CD4-positive, alpha-beta T cell (primary cell): ENCODE measurements around the gene PTX4. TPM values are rescaled to one million over a fixed set of nuclear protein-coding genes. Genes with fewer than 3 reads are reported as not detected.

ENCODE experiments used
- ATAC-seq: fragments of 200-7000 bp; cut with Tn5 transposase; one replicate; pipeline ENCODE4 v1.10.0; 2022; ENCODE audit warnings: mild to moderate bottlenecking; ENCODE audit not compliant: poor library complexity
- CTCF ChIA-PET: fragments of 350-600 bp; sonication (Branson Sonifier 250); formaldehyde crosslinking; loops from one replicate; lab custom pipeline; 2021; ENCODE audit warnings: antibody characterized with exemption, inconsistent platforms; lab: Charles Lee
- POLR2A ChIA-PET: fragments of 350-600 bp; sonication (Branson Sonifier 250); formaldehyde crosslinking; loops from one replicate; lab custom pipeline; 2021; ENCODE audit warnings: antibody characterized with exemption, inconsistent platforms; lab: Charles Lee
- DNase-seq, 14 experiments: peaks; one replicate each; pipeline ENCODE4 v3.0.0-alpha.2; 2013 to 2020; ENCODE audit warnings: mixed read lengths in 2 of 14
- H3K27ac ChIP-seq, 2 donors: one replicate each; pipeline versions ENCODE4 v1.5.1 to v1.7.0; 2013; ENCODE audit warnings: low read length in 2 of 2, low read depth in 1 of 2, mild to moderate bottlenecking in 1 of 2
- H3K27me3 ChIP-seq, 2 experiments: 1 replicate in 1 of 2; 2 replicates in 1 of 2; pipeline versions ENCODE4 v1.6.1 to v1.7.0; 2013; ENCODE audit warnings: low read length in 2 of 2, control low read depth in 1 of 2, mild to moderate bottlenecking in 1 of 2, moderate library complexity in 1 of 2; ENCODE audit not compliant: insufficient read depth in 2 of 2, control insufficient read depth in 1 of 2
- H3K36me3 ChIP-seq: one replicate; pipeline ENCODE4 v1.6.1; 2013; ENCODE audit warnings: low read length, control low read depth; ENCODE audit not compliant: insufficient read depth
- H3K4me1 ChIP-seq: one replicate; pipeline ENCODE4 v1.6.1; 2013; ENCODE audit warnings: low read length, control low read depth; ENCODE audit not compliant: insufficient read depth
- H3K4me3 ChIP-seq: one replicate; pipeline ENCODE4 v1.5.1; 2013; ENCODE audit warnings: mild to moderate bottlenecking, low read length, moderate library complexity
- H3K9me3 ChIP-seq, 2 experiments: 1 replicate in 1 of 2; 2 replicates in 1 of 2; pipeline versions ENCODE4 v1.6.1 to v1.7.0; 2013; ENCODE audit warnings: low read length in 2 of 2, mild to moderate bottlenecking in 2 of 2, control low read depth in 1 of 2, moderate library complexity in 1 of 2; ENCODE audit not compliant: control insufficient read depth in 1 of 2, insufficient read depth in 1 of 2
- H3K27ac Mint-ChIP-seq: one replicate; pipeline ENCODE4 v1.8.0; 2020; ENCODE audit warnings: mixed read lengths
- H3K27me3 Mint-ChIP-seq: one replicate; pipeline ENCODE4 v1.8.0; 2021; ENCODE audit warnings: mixed read lengths
- H3K36me3 Mint-ChIP-seq: one replicate; pipeline ENCODE4 v1.8.0; 2021; ENCODE audit warnings: low read depth, mixed read lengths
- H3K4me1 Mint-ChIP-seq: one replicate; pipeline ENCODE4 v1.8.0; 2021; ENCODE audit warnings: low read depth, mixed read lengths
- H3K4me3 Mint-ChIP-seq: one replicate; pipeline ENCODE4 v1.8.0; 2020; ENCODE audit warnings: mild to moderate bottlenecking, mixed read lengths
- H3K9me3 Mint-ChIP-seq: one replicate; pipeline ENCODE4 v1.8.0; 2020; ENCODE audit warnings: mixed read lengths
- CTCF ChIP-seq: fragments of 200-600 bp; IDR thresholded peaks from one replicate; pipeline ENCODE4 v1.8.0; 2022; ENCODE audit warnings: antibody characterized with exemption, mild to moderate bottlenecking
- intact Hi-C, 2 experiments: fragments of 100-400 bp; cut with DNase I in 1 of 2; cut with micrococcal nuclease in 1 of 2; formaldehyde crosslinking; loops; one replicate each; pipeline versions ENCODE4 v1.15.1 to v1.9.0; 2023 to 2025; cut with DNase I, micrococcal nuclease
- total RNA-seq, 174 experiments: library from RNA in 2 of 174; stranded (reverse) in 2 of 174; gene quantifications; one replicate each; pipeline ENCODE4 v1.2.3 and lab custom pipeline; 2021 to 2026

Gene PTX4
- total RNA-seq, 2 experiments from 2014 or later: not detected

- CTCF ChIA-PET: no interaction called here
- no peak for TF ChIP-seq CTCF
Observed at GRCh38 chr16:1439058-1439698, 49.6 kb downstream of the PTX4 start.

GRCh38 chr16:1438229-1439057 lies 50.3 kb downstream of the PTX4 start:
- DNase-seq (no peak), ATAC-seq (no peak)
- Histone ChIP-seq H3K4me3 (no peak overlapping the region), H3K9me3 (no peaks in the 10 kb centered on the region), H3K4me1 (no peaks in the 10 kb centered on the region), H3K36me3 (no peaks in the 10 kb centered on the region), H3K27ac (no peak overlapping the region), H3K27me3 (peaks cover 0 to 1% of the 10 kb centered on the region in 2 experiments)
- no peak for TF ChIP-seq CTCF
- H3K4me1 Mint-ChIP-seq: no peaks in the 10 kb centered on the region
- ChIA-PET POLR2A (no interaction called here), CTCF (no interaction called here)
- no peaks in the 10 kb centered on the region for H3K27me3 Mint-ChIP-seq
- intact Hi-C loops: no loop called here
- no peak overlapping the region for H3K27ac Mint-ChIP-seq
- H3K9me3 Mint-ChIP-seq: no peaks in the 10 kb centered on the region
- no peaks in the 10 kb centered on the region for H3K36me3 Mint-ChIP-seq
- no peak overlapping the region for H3K4me3 Mint-ChIP-seq

More at GRCh38 chr16:1439058-1439698, 49.6 kb downstream of the PTX4 start:
- Histone ChIP-seq H3K9me3 (no peaks in the 10 kb centered on the region), H3K27ac (no peak overlapping the region), H3K4me1 (no peaks in the 10 kb centered on the region), H3K27me3 (no peaks in the 10 kb centered on the region), H3K36me3 (no peaks in the 10 kb centered on the region), H3K4me3 (no peak overlapping the region)
- Mint-ChIP-seq H3K4me1 (no peaks in the 10 kb centered on the region), H3K36me3 (no peaks in the 10 kb centered on the region), H3K4me3 (no peak overlapping the region), H3K27ac (no peak overlapping the region), H3K9me3 (no peaks in the 10 kb centered on the region), H3K27me3 (no peaks in the 10 kb centered on the region)
- POLR2A ChIA-PET: no interaction called here
- no peak for ATAC-seq
- DNase-seq: no peak
- intact Hi-C loops: no loop called here

GRCh38 chr16:1437606-1438005 lies 51.1 kb downstream of the PTX4 start:
- no peak for TF ChIP-seq CTCF
- Mint-ChIP-seq H3K4me3 (no peak overlapping the region), H3K4me1 (no peaks in the 10 kb centered on the region), H3K36me3 (no peaks in the 10 kb centered on the region), H3K27me3 (no peaks in the 10 kb centered on the region), H3K27ac (no peak overlapping the region), H3K9me3 (no peaks in the 10 kb centered on the region)
- peaks cover 0 to 3% of the 10 kb centered on the region in 2 experiments for H3K27me3 ChIP-seq
- H3K36me3 ChIP-seq: no peaks in the 10 kb centered on the region
- intact Hi-C loops: no loop called here
- ChIA-PET CTCF (no interaction called here), POLR2A (no interaction called here)
- H3K4me1 ChIP-seq: no peaks in the 10 kb centered on the region
- H3K27ac ChIP-seq: no peak overlapping the region
- H3K4me3 ChIP-seq: no peak overlapping the region
- DNase-seq: no peak
- no peak for ATAC-seq
- H3K9me3 ChIP-seq: no peaks in the 10 kb centered on the region
